ENCODE results near the gene ONECUT3. TPM values are rescaled to one million over a fixed set of nuclear protein-coding genes. Genes with fewer than 3 reads are reported as not detected.

ONECUT3 gene
- total RNA-seq, 1 experiment from 2014 or later: not detected

DNA sequence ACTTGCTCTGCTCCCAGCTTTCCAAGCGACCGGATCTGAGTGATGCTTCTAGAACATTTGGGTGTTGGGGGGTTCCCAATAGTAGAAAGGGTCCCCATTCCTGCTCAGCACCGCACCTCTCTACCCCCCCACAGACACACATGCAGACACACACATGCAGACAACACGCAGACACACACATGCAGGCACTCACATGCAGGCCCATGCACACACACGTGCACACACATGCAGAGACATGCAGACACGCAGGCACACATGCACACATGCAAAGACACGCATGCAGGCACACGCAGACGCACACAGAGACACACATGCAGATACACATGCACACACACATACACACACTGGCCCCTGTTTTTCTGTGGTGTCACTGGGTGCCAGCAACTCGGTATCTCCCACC is 23.8 kb downstream of the ONECUT3 start:
- Histone ChIP-seq H3K27me3 (replicated peaks; ENCODE audit: insufficient read depth, low read depth, low read length, poor library complexity) (peaks cover 70% of the 10 kb centered on the region), H3K27ac (ENCODE audit: low read depth, low read length, poor library complexity, severe bottlenecking) (no peak overlapping the region), H3K4me3 (ENCODE audit: low read depth, low read length, poor library complexity, severe bottlenecking) (no peak overlapping the region), H3K4me1 (ENCODE audit: insufficient read depth, low read length, poor library complexity, severe bottlenecking) (peaks cover 6% of the 10 kb centered on the region), H3K36me3 (ENCODE audit: insufficient read depth, low read length, poor library complexity, severe bottlenecking) (no peaks in the 10 kb centered on the region), H3K9me3 (ENCODE audit: low read depth, low read length, poor library complexity, severe bottlenecking) (peaks cover 14% of the 10 kb centered on the region)
- intact Hi-C loops (cut with micrococcal nuclease; ENCODE audit: unreplicated experiment): no loop called here
- ChIA-PET POLR2A (ENCODE audit: low non-redundant PET) (no interaction called here), CTCF (no interaction called here)
- TF ChIP-seq EZH2 (IDR thresholded peaks at IDR 0.05; ENCODE audit: borderline replicate concordance, low read depth, low read length, poor library complexity, severe bottlenecking): no peak
- TF ChIP-seq, protein P1, sequence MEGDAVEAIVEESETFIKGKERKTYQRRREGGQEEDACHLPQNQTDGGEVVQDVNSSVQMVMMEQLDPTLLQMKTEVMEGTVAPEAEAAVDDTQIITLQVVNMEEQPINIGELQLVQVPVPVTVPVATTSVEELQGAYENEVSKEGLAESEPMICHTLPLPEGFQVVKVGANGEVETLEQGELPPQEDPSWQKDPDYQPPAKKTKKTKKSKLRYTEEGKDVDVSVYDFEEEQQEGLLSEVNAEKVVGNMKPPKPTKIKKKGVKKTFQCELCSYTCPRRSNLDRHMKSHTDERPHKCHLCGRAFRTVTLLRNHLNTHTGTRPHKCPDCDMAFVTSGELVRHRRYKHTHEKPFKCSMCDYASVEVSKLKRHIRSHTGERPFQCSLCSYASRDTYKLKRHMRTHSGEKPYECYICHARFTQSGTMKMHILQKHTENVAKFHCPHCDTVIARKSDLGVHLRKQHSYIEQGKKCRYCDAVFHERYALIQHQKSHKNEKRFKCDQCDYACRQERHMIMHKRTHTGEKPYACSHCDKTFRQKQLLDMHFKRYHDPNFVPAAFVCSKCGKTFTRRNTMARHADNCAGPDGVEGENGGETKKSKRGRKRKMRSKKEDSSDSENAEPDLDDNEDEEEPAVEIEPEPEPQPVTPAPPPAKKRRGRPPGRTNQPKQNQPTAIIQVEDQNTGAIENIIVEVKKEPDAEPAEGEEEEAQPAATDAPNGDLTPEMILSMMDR (conservative IDR thresholded peaks at IDR 0.05; ENCODE audit: low read depth, low read length): no peak
- DNase-seq (ENCODE audit: low spot score): no peak
- no TSS peak for BruUV-seq (replicated peaks)

GRCh38 chr19:1779574-1779973 is 26.3 kb downstream of the ONECUT3 start:
- Histone ChIP-seq H3K4me1 (ENCODE audit: insufficient read depth, low read length, poor library complexity, severe bottlenecking) (peaks cover 6% of the 10 kb centered on the region), H3K27ac (ENCODE audit: low read depth, low read length, poor library complexity, severe bottlenecking) (no peak overlapping the region), H3K27me3 (replicated peaks; ENCODE audit: insufficient read depth, low read depth, low read length, poor library complexity) (peaks cover 54% of the 10 kb centered on the region), H3K9me3 (ENCODE audit: low read depth, low read length, poor library complexity, severe bottlenecking) (peaks cover 16% of the 10 kb centered on the region), H3K4me3 (ENCODE audit: low read depth, low read length, poor library complexity, severe bottlenecking) (no peak overlapping the region), H3K36me3 (ENCODE audit: insufficient read depth, low read length, poor library complexity, severe bottlenecking) (no peaks in the 10 kb centered on the region)
- CTCF ChIA-PET: interaction anchor here (1.2 kb wide), 1 partner anchor 11 kb away, joined by 5 read pairs; no protein-coding TSS in a partner anchor
- no peak for TF ChIP-seq EZH2 (IDR thresholded peaks at IDR 0.05; ENCODE audit: borderline replicate concordance, low read depth, low read length, poor library complexity, severe bottlenecking)
- TF ChIP-seq, protein P1 (conservative IDR thresholded peaks at IDR 0.05; ENCODE audit: low read depth, low read length): no peak
- POLR2A ChIA-PET (ENCODE audit: low non-redundant PET): no interaction called here
- intact Hi-C loops (cut with micrococcal nuclease; ENCODE audit: unreplicated experiment): no loop called here
- no TSS peak for BruUV-seq (replicated peaks)
- no peak for DNase-seq (ENCODE audit: low spot score)

DNA sequence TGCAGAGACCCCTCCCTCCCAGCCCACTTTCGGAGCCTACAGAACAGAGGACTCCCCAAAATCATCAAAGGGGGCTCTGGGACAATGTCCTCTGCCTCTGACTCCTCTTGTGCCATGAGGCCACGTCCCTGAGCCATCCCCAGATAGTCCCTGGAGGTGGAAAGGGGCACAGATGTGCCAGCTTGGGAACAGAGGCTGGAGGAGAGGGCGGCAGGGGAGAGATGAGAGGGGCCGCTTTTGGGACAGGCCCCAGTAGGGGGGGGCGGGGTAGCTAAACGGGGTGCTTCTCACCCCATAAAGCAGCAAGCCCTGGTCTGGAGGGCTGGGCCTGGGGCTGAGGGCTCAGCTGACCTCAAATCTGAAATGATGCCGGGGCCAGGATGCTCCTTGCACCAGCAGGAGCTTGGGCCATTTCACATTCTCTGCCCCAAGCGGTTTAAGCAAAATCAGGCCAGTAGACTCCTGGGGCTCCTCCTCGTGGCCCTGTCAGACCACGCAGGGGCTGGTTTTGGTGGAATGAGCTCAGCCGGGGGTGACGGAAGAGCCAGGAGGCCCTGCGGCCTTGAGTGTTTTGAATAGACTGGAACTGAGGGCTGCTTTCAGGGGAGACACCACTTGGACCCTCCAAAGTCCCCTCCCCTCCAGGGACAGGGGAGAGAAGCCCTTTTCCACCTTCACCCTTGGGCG is 27.1 kb downstream of the ONECUT3 start:
- BruUV-seq (replicated peaks): no TSS peak
- H3K9me3 ChIP-seq (ENCODE audit: low read depth, low read length, poor library complexity, severe bottlenecking): peaks cover 11% of the 10 kb centered on the region
- POLR2A ChIA-PET (ENCODE audit: low non-redundant PET): interaction anchor here (0.7 kb wide), 1 partner anchor 25 kb away, joined by 5 read pairs; no protein-coding TSS in a partner anchor
- CTCF ChIA-PET: interaction anchor here (0.6 to 1.0 kb wide), 2 partner anchors 16 to 235 kb away, joined by 5 to 6 read pairs; no protein-coding TSS in a partner anchor
- peaks cover 48% of the 10 kb centered on the region for H3K27me3 ChIP-seq (replicated peaks; ENCODE audit: insufficient read depth, low read depth, low read length, poor library complexity)
- H3K36me3 ChIP-seq (ENCODE audit: insufficient read depth, low read length, poor library complexity, severe bottlenecking): no peaks in the 10 kb centered on the region
- TF ChIP-seq, protein P1 (conservative IDR thresholded peaks at IDR 0.05; ENCODE audit: low read depth, low read length): no peak
- no peak for TF ChIP-seq EZH2 (IDR thresholded peaks at IDR 0.05; ENCODE audit: borderline replicate concordance, low read depth, low read length, poor library complexity, severe bottlenecking)
- DNase-seq (ENCODE audit: low spot score): no peak
- H3K27ac ChIP-seq (ENCODE audit: low read depth, low read length, poor library complexity, severe bottlenecking): no peak overlapping the region
- intact Hi-C loops (cut with micrococcal nuclease; ENCODE audit: unreplicated experiment): no loop called here
- H3K4me1 ChIP-seq (ENCODE audit: insufficient read depth, low read length, poor library complexity, severe bottlenecking): peaks cover 6% of the 10 kb centered on the region
- H3K4me3 ChIP-seq (ENCODE audit: low read depth, low read length, poor library complexity, severe bottlenecking): no peak overlapping the region
